Measurements from ENCODE around the gene ARSG. TPM values are rescaled to one million over a fixed set of nuclear protein-coding genes. Genes with fewer than 3 reads are reported as not detected.

The ARSG gene
- total and polyA plus RNA-seq, 2 of the 4 experiments (the other 2 are of a cell fraction), result 2.9 to 3.0 TPM

DNA sequence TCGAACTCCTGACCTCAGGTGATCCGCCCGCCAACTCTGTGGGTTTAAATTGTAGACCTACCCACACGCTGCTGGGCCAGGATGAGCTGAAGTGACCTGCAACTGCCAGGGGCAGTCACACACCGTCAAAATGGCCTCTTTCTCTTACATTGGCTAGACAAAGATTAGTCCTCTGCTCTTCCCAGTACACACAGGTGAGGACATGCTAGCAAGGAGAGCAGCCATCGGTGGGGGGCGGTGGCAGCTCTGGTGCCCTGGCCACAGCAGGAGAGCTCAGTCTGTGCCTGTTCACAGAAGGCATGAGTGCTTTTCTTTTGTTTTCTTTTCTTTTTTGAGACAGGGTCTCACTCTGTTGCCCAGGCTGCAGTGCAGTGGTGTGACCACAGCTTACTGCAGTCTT lies 136.3 kb downstream of the ARSG start:
- no peaks in the 10 kb centered on the region for H3K27me3 ChIP-seq (ENCODE audit: control insufficient read depth, insufficient read depth, low read length)
- H4K20me1 ChIP-seq (ENCODE audit: insufficient read depth, low read length), result no peaks in the 10 kb centered on the region
- H2BK15ac ChIP-seq (ENCODE audit: low read depth, low read length), result no peak overlapping the region
- no peaks in the 10 kb centered on the region for H3K79me1 ChIP-seq (ENCODE audit: low read depth in 1 of 2, low read length in 2 of 2)
- in situ Hi-C loops (cut with MboI; ENCODE audit: low sequenced_read_pairs) (no loop called here), dilution Hi-C loops (cut with HindIII; ENCODE audit: low sequenced_read_pairs, unreplicated experiment) (no loop called here), intact Hi-C loops (cut with micrococcal nuclease) (no loop called here)
- H3K9me1 ChIP-seq (ENCODE audit: insufficient read depth, low read length), result no peaks in the 10 kb centered on the region
- no peaks in the 10 kb centered on the region for H3K4me1 ChIP-seq (ENCODE audit: control insufficient read depth, insufficient read depth, low read length)
- BruUV-seq (replicated peaks), result no TSS peak
- no peak overlapping the region for H3K27ac ChIP-seq (ENCODE audit: insufficient read depth, low read length)
- H3K36me3 ChIP-seq (ENCODE audit: control insufficient read depth, insufficient read depth, low read length), result peaks cover 76% of the 10 kb centered on the region
- no peak overlapping the region for H2BK5ac ChIP-seq (ENCODE audit: low read depth, low read length, poor library complexity, severe bottlenecking)
- ATAC-seq (ENCODE audit: low read depth), result no peak
- H2BK120ac ChIP-seq (ENCODE audit: low read depth, low read length), result no peak overlapping the region
- H4K91ac ChIP-seq (ENCODE audit: insufficient read depth, low read depth, low read length), result no peak overlapping the region
- H2AK9ac ChIP-seq (replicated peaks; ENCODE audit: low read depth, low read length, poor library complexity), result no peak overlapping the region
- H3K56ac ChIP-seq (ENCODE audit: extremely low read depth, insufficient read depth, low read length), result no peak overlapping the region
- H3K23ac ChIP-seq (ENCODE audit: low read depth, low read length), result no peak overlapping the region
- no peak overlapping the region for H2BK20ac ChIP-seq (ENCODE audit: low read depth, low read length)
- H2AK5ac ChIP-seq (ENCODE audit: low read depth, low read length), result no peak overlapping the region
- no peak overlapping the region for H3K4me3 ChIP-seq (ENCODE audit: insufficient read depth, low read depth, low read length)
- no peak overlapping the region for H3K14ac ChIP-seq (replicated peaks; ENCODE audit: low read depth, low read length)
- H3K4ac ChIP-seq (ENCODE audit: low read depth, low read length), result no peak overlapping the region
- no peak overlapping the region for H4K5ac ChIP-seq (ENCODE audit: low read depth, low read length)
- H2AFZ ChIP-seq (replicated peaks; ENCODE audit: low read length, poor library complexity), result no peak overlapping the region
- H3K9ac ChIP-seq (ENCODE audit: low read depth, low read length), result no peak overlapping the region
- TF ChIP-seq FOS (IDR thresholded peaks at IDR 0.05; ENCODE audit: low read depth, low read length) (no peak), POLR2A (IDR thresholded peaks at IDR 0.05; ENCODE audit: low read depth, low read length) (no peak), RCOR1 (IDR thresholded peaks at IDR 0.05; ENCODE audit: insufficient replicate concordance, low read length) (no peak), NFE2L2 (IDR thresholded peaks at IDR 0.05; ENCODE audit: low read depth, low read length) (no peak)
- TF ChIP-seq, protein P1, sequence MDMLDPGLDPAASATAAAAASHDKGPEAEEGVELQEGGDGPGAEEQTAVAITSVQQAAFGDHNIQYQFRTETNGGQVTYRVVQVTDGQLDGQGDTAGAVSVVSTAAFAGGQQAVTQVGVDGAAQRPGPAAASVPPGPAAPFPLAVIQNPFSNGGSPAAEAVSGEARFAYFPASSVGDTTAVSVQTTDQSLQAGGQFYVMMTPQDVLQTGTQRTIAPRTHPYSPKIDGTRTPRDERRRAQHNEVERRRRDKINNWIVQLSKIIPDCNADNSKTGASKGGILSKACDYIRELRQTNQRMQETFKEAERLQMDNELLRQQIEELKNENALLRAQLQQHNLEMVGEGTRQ (IDR thresholded peaks at IDR 0.05; ENCODE audit: low read depth, low read length), result no peak
- TF ChIP-seq, protein P2, sequence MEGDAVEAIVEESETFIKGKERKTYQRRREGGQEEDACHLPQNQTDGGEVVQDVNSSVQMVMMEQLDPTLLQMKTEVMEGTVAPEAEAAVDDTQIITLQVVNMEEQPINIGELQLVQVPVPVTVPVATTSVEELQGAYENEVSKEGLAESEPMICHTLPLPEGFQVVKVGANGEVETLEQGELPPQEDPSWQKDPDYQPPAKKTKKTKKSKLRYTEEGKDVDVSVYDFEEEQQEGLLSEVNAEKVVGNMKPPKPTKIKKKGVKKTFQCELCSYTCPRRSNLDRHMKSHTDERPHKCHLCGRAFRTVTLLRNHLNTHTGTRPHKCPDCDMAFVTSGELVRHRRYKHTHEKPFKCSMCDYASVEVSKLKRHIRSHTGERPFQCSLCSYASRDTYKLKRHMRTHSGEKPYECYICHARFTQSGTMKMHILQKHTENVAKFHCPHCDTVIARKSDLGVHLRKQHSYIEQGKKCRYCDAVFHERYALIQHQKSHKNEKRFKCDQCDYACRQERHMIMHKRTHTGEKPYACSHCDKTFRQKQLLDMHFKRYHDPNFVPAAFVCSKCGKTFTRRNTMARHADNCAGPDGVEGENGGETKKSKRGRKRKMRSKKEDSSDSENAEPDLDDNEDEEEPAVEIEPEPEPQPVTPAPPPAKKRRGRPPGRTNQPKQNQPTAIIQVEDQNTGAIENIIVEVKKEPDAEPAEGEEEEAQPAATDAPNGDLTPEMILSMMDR (conservative IDR thresholded peaks at IDR 0.05; ENCODE audit: low read depth, low read length), result no peak
- 100% methylated on average over 2 of the region's 7 CpGs; no CpG with 5 or more reads in 1 of the 2 experiments for WGBS, 2 experiments (ENCODE audit: extremely low coverage in 2 of 2, insufficient read length in 1 of 2)
- DNase-seq, result no peak
- H4K8ac ChIP-seq (ENCODE audit: low read depth in 2 of 2, low read length in 2 of 2), result no peak overlapping the region
- ChIA-PET CTCF (no interaction called here), POLR2A (ENCODE audit: unreplicated experiment) (no interaction called here)
- H3K4me2 ChIP-seq (ENCODE audit: low read depth, low read length), result no peak overlapping the region
- no peaks in the 10 kb centered on the region for H3K9me3 ChIP-seq (ENCODE audit: control insufficient read depth, insufficient read depth, low read length)
- H3K18ac ChIP-seq (ENCODE audit: low read depth, low read length), result no peak overlapping the region

Measured in IMR-90 (cell line).